Kidney epithelial cell (primary cell): Measurements from ENCODE around the gene HOXD12. TPM values are rescaled to one million over a fixed set of nuclear protein-coding genes. Genes with fewer than 3 reads are reported as not detected.

Experiments used
- DNase-seq: peaks from one replicate; pipeline ENCODE4 v3.0.0-alpha.2; 2010; ENCODE audit warnings: low read depth
- H3K27me3 ChIP-seq: 2 replicates; pipeline ENCODE4 v1.6.0; 2011; ENCODE audit warnings: low read length; ENCODE audit not compliant: control insufficient read depth, insufficient read depth
- H3K36me3 ChIP-seq: 2 replicates; pipeline ENCODE4 v1.5.1; 2011; ENCODE audit warnings: low read length; ENCODE audit not compliant: control insufficient read depth, insufficient read depth
- H3K4me3 ChIP-seq: 2 replicates; pipeline ENCODE4 v1.5.1; 2011; ENCODE audit warnings: low read depth, mild to moderate bottlenecking, control low read depth, low read length
- total RNA-seq: library from RNA; depleted of rRNA; stranded (reverse); fragments of >200 nt; gene quantifications from 2 replicates; pipeline ENCODE4 v1.2.3, GENCODE V29; 2015
- TF ChIP-seq, protein P1 (sequence below): IDR thresholded peaks from 2 replicates; pipeline ENCODE4 v1.5.1; 2011; ENCODE audit warnings: mild to moderate bottlenecking, moderate library complexity, low read length, control low read depth, inconsistent platforms; ENCODE audit not compliant: insufficient read depth, poor library complexity, severe bottlenecking

HOXD12 gene
- total RNA-seq, 1 donor from 2014 or later = not detected

DNA sequence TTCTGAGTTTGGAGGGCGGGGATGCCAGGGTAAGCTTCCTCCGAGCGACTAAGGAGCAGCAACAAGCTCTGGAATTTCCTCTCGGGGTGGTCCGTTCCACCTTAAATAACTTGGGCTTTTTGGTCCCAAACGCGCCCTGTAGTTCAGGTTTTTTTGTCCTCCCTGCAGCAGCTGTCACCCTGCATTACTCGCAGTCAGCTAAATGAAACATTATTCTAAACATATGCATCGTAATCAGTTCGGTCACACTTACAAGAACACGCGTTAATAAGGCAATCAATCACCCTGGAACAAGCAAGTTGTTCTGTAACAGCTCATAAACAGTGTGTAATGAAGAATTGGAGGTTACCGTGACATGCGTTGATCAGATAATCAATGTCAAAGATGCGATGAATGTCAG, 24.1 kb upstream of the HOXD12 start:
- TF ChIP-seq, protein P1, sequence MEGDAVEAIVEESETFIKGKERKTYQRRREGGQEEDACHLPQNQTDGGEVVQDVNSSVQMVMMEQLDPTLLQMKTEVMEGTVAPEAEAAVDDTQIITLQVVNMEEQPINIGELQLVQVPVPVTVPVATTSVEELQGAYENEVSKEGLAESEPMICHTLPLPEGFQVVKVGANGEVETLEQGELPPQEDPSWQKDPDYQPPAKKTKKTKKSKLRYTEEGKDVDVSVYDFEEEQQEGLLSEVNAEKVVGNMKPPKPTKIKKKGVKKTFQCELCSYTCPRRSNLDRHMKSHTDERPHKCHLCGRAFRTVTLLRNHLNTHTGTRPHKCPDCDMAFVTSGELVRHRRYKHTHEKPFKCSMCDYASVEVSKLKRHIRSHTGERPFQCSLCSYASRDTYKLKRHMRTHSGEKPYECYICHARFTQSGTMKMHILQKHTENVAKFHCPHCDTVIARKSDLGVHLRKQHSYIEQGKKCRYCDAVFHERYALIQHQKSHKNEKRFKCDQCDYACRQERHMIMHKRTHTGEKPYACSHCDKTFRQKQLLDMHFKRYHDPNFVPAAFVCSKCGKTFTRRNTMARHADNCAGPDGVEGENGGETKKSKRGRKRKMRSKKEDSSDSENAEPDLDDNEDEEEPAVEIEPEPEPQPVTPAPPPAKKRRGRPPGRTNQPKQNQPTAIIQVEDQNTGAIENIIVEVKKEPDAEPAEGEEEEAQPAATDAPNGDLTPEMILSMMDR = no peak
- Histone ChIP-seq H3K36me3 (no peaks in the 10 kb centered on the region), H3K27me3 (peaks cover 89% of the 10 kb centered on the region), H3K4me3 (no peak overlapping the region)
- DNase-seq = no peak

DNA sequence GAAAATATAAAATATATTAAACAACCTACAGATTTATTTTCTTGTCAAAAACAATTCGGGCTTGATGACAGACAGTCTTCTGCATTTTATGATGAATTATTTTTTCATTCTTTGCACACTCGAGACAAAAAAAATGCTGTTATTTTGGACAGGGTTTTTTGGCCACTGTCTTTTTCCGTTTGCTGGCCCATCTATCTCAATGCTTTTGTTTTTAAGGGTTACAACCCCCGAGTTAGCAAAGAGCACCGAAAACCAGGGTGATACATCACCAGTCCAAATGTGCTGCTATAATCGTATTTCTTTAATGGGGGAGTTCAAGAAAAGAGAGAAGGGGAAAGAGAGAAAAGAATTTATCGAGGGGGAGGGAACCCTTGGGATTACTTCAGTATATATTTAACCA, 23.5 kb upstream of the HOXD12 start:
- Histone ChIP-seq H3K4me3 (no peak overlapping the region), H3K36me3 (no peaks in the 10 kb centered on the region), H3K27me3 (peaks cover 89% of the 10 kb centered on the region)
- no peak for DNase-seq
- TF ChIP-seq, protein P1 = no peak

DNA sequence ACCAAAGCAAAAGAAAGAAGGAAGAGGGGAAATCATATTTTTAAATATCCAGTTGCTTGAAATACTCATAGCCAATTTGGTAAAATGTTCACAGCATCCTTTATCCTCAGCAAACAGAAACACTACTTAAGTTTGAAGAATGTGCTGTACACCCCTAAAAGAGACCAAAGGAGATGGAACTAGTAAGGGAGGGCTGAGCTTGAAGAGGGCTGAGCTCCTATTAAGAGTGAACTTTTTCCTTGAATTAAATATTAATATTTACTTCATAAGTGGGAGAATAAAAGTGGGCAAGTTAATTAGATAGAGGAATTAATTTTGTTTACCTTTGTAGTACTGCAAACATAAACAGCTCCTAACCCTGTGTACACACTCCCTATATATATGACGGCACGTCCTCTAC, 22.8 kb upstream of the HOXD12 start:
- Histone ChIP-seq H3K4me3 (no peak overlapping the region), H3K36me3 (no peaks in the 10 kb centered on the region), H3K27me3 (peaks cover 89% of the 10 kb centered on the region)
- DNase-seq = no peak
- TF ChIP-seq, protein P1 = no peak

DNA sequence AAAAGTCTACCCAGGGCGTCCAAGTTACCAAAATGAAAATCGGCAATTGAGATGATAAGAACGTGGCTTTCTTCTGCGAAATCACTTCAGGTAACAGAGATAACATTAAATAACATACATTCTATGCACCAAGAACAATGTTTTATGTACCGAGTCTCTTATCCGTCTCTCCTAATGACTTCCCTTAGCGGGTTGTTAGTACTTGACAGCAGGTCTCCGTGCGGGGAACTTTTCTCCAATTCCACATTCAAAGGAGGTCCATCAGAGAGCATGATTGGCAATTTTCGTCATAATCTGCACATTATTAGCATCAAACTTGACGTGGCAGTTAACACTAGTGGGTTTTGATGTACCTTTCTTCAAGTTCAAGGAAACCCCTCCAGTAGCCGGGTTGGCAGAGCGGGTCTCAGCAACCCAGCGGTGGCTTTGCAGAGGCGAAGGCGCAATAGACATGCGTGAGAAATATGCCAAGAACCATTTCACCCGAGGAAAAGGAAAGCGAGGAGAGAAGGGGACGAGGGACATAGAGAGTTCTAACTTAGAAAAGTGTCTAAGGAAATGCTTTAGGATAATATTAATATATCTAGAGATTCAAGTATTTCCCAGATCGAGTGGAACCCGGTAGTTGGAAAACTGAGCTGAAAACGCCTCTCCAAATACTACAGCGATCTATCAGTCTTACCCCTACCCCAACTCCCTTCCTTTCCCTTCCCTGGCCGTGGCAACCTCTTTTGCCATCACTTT, 20.9 kb upstream of the HOXD12 start:
- TF ChIP-seq, protein P1 = no peak
- peaks cover 89% of the 10 kb centered on the region for H3K27me3 ChIP-seq
- H3K4me3 ChIP-seq = no peak overlapping the region
- H3K36me3 ChIP-seq = no peaks in the 10 kb centered on the region
- DNase-seq = no peak

DNA sequence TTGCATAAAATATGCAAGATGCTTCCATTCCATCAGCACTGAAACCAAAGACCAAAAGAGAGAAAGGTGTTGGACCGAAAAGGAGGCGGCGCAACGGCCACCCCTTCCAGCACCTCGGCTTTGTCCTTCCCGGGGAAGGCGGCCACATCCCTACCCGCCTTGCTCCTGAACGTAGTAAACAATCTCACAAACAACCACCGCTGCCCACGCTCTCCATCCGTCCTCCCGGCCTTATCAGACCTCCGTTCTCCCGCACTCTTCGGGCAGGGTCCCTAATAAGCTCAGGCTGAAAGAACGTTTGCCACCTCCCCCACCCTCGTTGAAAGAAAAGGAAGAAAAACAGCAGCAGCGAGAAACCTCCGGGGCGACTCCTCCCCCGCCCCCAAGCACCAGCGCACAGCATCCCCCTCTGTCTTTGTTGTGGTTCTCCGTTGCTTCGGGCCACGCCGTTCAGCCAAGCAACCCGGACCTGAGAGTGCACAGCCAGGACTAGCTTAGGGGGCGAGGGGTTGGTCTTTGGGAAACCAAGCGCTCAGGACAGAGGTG, 20.2 kb upstream of the HOXD12 start:
- Histone ChIP-seq H3K36me3 (no peaks in the 10 kb centered on the region), H3K4me3 (no peak overlapping the region), H3K27me3 (peaks cover 89% of the 10 kb centered on the region)
- DNase-seq = no peak
- TF ChIP-seq, protein P1 = no peak
